Heart right ventricle (tissue), 16 donors: Measurements from ENCODE around the gene SASH3. TPM values are rescaled to one million over a fixed set of nuclear protein-coding genes. Genes with fewer than 3 reads are reported as not detected.

Experiments used
- ATAC-seq, 8 donors: fragments of 200-7000 bp; cut with Tn5 transposase; one replicate each; pipeline ENCODE4 v1.9.1; 2020; ENCODE audit warnings: mild to moderate bottlenecking in 8 of 8, moderate library complexity in 8 of 8, moderate number of reproducible peaks in 1 of 8
- DNase-seq, 2 donors: peaks; one replicate each; pipeline ENCODE4 v3.0.0-alpha.2; 2020
- H3K27ac ChIP-seq, 10 donors: fragments of 200-600 bp; sonication (generic) in 2 of 10; one replicate each; pipeline versions ENCODE4 v1.5.0 to v1.8.0; 2020 to 2022; ENCODE audit warnings: mild to moderate bottlenecking in 3 of 10
- H3K27me3 ChIP-seq, 7 donors: fragments of 200-600 bp; one replicate each; pipeline ENCODE4 v1.8.0; 2021 to 2022; ENCODE audit warnings: mild to moderate bottlenecking in 2 of 7
- H3K36me3 ChIP-seq, 9 donors: fragments of 200-600 bp; sonication (generic) in 1 of 9; one replicate each; pipeline versions ENCODE4 v1.5.0 to v1.8.0; 2020 to 2022; ENCODE audit warnings: mild to moderate bottlenecking in 2 of 9
- H3K4me1 ChIP-seq, 9 donors: fragments of 200-600 bp; sonication (generic) in 1 of 9; one replicate each; pipeline versions ENCODE4 v1.5.0 to v1.8.0; 2020 to 2022; ENCODE audit warnings: mild to moderate bottlenecking in 4 of 9
- H3K4me3 ChIP-seq, 10 donors: fragments of 200-600 bp; sonication (generic) in 2 of 10; one replicate each; pipeline versions ENCODE4 v1.5.0 to v1.8.0; 2020 to 2022; ENCODE audit warnings: mild to moderate bottlenecking in 7 of 10, moderate library complexity in 2 of 10
- H3K9me3 ChIP-seq, 11 donors: fragments of 200-600 bp in 10 of 11; sonication (generic) in 2 of 11; one replicate each; pipeline versions ENCODE4 v1.5.0 to v1.8.0; 2013 to 2022; ENCODE audit warnings: mild to moderate bottlenecking in 2 of 11, control low read depth in 1 of 11, moderate library complexity in 1 of 11
- WGBS, 2 donors: extraction: QIAGEN DNeasy Blood & Tissue Kit; methylation state at CpG; one replicate each; pipeline ENCODE4 v1.1.7; 2013; ENCODE audit warnings: inconsistent platforms in 1 of 2; 5-methylcytosine and 5-hydroxymethylcytosine counted together
- intact Hi-C, 10 donors: fragments of 100-400 bp; cut with DNase I; formaldehyde crosslinking; loops; one replicate each; pipeline versions ENCODE4 v1.11.1 to v1.14.2; 2022
- polyA plus RNA-seq, 2 donors: library from polyadenylated mRNA; stranded (reverse); fragments of 200-250 nt; gene quantifications; one replicate each; pipeline ENCODE4 v1.2.3, GENCODE V29; 2013
- total RNA-seq, 10 donors: library from RNA; stranded (reverse); fragmentation: NEBNext Ultra II Directional in 3 of 10; extraction: Animal tissue kit (Norgen Biotek cat#: 25700) in 3 of 10; gene quantifications; one replicate each; pipeline versions ENCODE4 v1.2.1 to v1.2.4, GENCODE V29; 2021 to 2023
- TF ChIP-seq, protein P1 (sequence below), 9 donors: fragments of 200-600 bp; sonication (generic) in 2 of 9; IDR thresholded peaks; one replicate each; pipeline versions ENCODE4 v1.5.0 to v1.8.0; 2021 to 2022; ENCODE audit warnings: antibody characterized with exemption in 9 of 9, mild to moderate bottlenecking in 5 of 9, moderate library complexity in 1 of 9
- donor health status: Arrhythmogenic right ventricular cardiomyopathy.
- donor health status: ischemic (EF 13 %, LVEDD 7.1; RV severe dilation, severe dysfunction).
- donor health status: healthy with polysubstance abuse.
- donor health status: DM: no; HTN: yes; CAD: no.
- donor health status: DM: no; HTN: no; CAD: no.
- donor health status: ischemic (EF 25% LVEDD 6.9; RV normal size, moderate dysfunction).
- donor health status: ischemic (EF 25% LVEDD 5.7; RV mildly dilated, moderate dysfunction).
- donor health status: healthy.
- donor health status: DM: yes; HTN: yes; CAD: no.
- donor health status: Ischemic cardiomyopathy.
- donor health status: ischemic (EF 35%, LVEDD 5.7; RV mildly dilated, moderate dysfunction).
- donor health status: nonischemic (EF 11% LVEDD 7.7; RV severe dilation, severe dysfunction).
- donor health status: DM: yes; HTN: yes; CAD: no.
- donor health status: PGD.
- donor health status: ischemic (EF 29% LVEDD 5.4; RV normal size, mild dysfunction).
- donor health status: nonischemic (EF 23%, LVEDD 6.1; RV moderate dilation, normal function).

Gene SASH3
- total and polyA plus RNA-seq, 12 donors = 0.57 to 15.3 (median 2.1) TPM

DNA sequence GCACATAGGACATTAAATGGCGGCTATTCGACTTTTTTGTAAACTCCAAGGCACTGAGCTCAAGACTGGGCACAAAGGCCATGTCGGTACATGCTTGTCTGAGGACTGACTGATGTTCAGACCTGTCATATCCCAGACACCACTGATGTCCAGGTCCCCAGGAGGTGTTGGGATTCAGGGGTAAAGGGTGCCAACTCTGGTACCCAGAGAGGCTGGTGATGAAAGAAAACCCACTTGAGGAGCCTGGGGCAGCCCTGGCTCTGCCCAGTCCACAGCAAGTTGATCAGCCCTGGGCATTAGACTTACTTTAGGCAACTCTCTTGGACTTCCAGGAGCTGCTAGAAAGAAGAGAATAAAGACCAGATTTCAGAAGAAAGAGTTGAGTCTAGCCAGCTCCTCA lies 18.7 kb downstream of the SASH3 start:
- Histone ChIP-seq H3K4me3 (no peak overlapping the region), H3K36me3 (peaks cover 0 to 42% (median 0%) of the 10 kb centered on the region in 9 donors), H3K27ac (no peak overlapping the region), H3K4me1 (no peaks in the 10 kb centered on the region), H3K9me3 (no peaks in the 10 kb centered on the region), H3K27me3 (no peaks in the 10 kb centered on the region)
- 93 to 100% methylated on average over 3 of the region's 3 CpGs for WGBS, 2 donors
- DNase-seq (no peak), ATAC-seq (no peak)
- TF ChIP-seq, protein P1, sequence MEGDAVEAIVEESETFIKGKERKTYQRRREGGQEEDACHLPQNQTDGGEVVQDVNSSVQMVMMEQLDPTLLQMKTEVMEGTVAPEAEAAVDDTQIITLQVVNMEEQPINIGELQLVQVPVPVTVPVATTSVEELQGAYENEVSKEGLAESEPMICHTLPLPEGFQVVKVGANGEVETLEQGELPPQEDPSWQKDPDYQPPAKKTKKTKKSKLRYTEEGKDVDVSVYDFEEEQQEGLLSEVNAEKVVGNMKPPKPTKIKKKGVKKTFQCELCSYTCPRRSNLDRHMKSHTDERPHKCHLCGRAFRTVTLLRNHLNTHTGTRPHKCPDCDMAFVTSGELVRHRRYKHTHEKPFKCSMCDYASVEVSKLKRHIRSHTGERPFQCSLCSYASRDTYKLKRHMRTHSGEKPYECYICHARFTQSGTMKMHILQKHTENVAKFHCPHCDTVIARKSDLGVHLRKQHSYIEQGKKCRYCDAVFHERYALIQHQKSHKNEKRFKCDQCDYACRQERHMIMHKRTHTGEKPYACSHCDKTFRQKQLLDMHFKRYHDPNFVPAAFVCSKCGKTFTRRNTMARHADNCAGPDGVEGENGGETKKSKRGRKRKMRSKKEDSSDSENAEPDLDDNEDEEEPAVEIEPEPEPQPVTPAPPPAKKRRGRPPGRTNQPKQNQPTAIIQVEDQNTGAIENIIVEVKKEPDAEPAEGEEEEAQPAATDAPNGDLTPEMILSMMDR (IDR thresholded peaks at IDR 0.05) = no peak
- intact Hi-C loops = no loop called here

DNA sequence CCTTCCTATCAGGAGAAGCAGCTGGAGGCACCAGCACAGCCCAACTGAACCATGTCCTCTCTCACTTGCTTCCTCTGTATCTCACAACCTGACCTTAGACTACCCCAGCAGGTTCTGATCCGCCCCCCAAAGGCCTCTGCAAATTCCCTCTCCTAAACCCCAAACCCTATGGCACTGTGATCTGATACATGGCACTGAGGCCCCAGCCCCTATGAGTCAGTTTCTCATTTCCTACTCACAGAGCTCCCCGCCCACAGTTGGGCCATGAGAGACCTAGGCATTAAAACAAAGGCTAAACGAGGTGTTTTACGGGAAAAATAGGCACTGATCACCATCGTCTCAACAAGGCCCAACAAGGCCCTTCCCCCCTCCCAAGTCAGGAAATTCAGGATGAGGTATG lies 19.1 kb downstream of the SASH3 start:
- Histone ChIP-seq H3K27me3 (no peaks in the 10 kb centered on the region), H3K4me1 (no peaks in the 10 kb centered on the region), H3K36me3 (peaks cover 0 to 38% (median 0%) of the 10 kb centered on the region in 9 donors), H3K4me3 (no peak overlapping the region), H3K27ac (no peak overlapping the region), H3K9me3 (no peaks in the 10 kb centered on the region)
- TF ChIP-seq, protein P1 (IDR thresholded peaks at IDR 0.05) = no peak
- ATAC-seq (no peak), DNase-seq (no peak)
- 87 to 89% methylated on average over 5 of the region's 5 CpGs for WGBS, 2 donors
- intact Hi-C loops = no loop called here

DNA sequence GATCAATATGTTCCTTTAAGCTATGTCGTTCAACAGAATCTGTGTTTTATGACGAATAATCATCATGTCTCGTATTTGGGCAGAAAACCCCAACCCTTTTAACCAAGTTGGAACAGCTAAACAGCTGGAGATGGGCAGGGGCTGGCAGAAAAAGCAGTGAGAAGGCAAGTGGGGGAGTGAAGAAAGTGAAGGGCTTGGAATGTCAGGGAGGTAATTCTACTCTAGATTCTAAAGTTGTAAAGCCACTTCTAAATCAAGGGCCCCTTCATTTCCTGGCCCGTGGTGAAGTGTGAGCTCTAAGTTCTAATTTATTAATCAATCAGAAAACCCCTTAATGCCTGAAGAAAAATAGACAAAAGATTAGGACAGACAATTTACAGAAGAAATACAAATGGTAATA lies 20.4 kb downstream of the SASH3 start:
- Histone ChIP-seq H3K4me1 (no peaks in the 10 kb centered on the region), H3K27ac (no peak overlapping the region), H3K9me3 (no peaks in the 10 kb centered on the region), H3K27me3 (no peaks in the 10 kb centered on the region), H3K4me3 (no peak overlapping the region), H3K36me3 (peaks cover 0 to 33% (median 0%) of the 10 kb centered on the region in 9 donors)
- WGBS, 2 donors = 79 to 84% methylated on average over 4 of the region's 4 CpGs
- ATAC-seq (no peak), DNase-seq (no peak)
- intact Hi-C loops = no loop called here
- TF ChIP-seq, protein P1 (IDR thresholded peaks at IDR 0.05) = no peak

DNA sequence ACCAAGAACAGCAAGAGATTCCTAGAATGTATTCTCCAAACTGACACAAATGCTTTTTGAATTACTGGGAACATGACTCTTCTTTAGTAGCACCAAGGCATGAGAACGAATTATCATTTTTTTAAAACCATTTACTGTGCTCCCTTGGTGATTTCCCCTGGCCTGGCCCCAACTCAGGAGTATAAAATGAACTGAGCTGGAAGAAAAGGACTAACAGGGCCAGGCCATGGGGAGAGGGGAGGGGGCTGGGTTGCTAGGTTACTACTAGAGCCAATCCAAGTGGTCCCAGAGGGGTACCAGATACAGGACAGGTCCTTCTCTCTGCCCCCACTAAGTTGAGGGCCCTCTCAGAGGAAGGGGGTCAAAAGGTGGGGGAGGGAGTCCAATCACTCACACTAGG lies 23.1 kb downstream of the SASH3 start:
- Histone ChIP-seq H3K9me3 (no peaks in the 10 kb centered on the region), H3K4me1 (no peaks in the 10 kb centered on the region), H3K27me3 (no peaks in the 10 kb centered on the region), H3K27ac (no peak overlapping the region), H3K4me3 (no peak overlapping the region), H3K36me3 (peaks cover 0 to 25% (median 4%) of the 10 kb centered on the region in 9 donors)
- intact Hi-C loops = no loop called here
- TF ChIP-seq, protein P1 (IDR thresholded peaks at IDR 0.05) = no peak
- DNase-seq (no peak), ATAC-seq (no peak)
- 31 to 65% methylated on average over 1 of the region's 1 CpG for WGBS, 2 donors
